Breast epithelium (tissue), 4 donors: ENCODE measurements around the gene MYO1B. TPM values are rescaled to one million over a fixed set of nuclear protein-coding genes. Genes with fewer than 3 reads are reported as not detected.
A peak's percentile ranks its signal among the peaks of the same experiment; 100 is the strongest.

Experiments
- DNase-seq, 2 donors: peaks; one replicate each; pipeline ENCODE4 v3.0.0-alpha.2; 2019; ENCODE audit warnings: low spot score in 2 of 2
- H3K27ac ChIP-seq, 2 donors: fragments of 200-600 bp; sonication (generic) in 1 of 2; one replicate each; pipeline ENCODE4 v1.5.1; 2016 to 2019; ENCODE audit warnings: mild to moderate bottlenecking in 1 of 2
- H3K27me3 ChIP-seq, 2 donors: fragments of 200-600 bp; sonication (generic) in 1 of 2; one replicate each; pipeline versions ENCODE4 v1.5.1 to v1.6.0; 2017 to 2019; ENCODE audit warnings: control low read depth in 1 of 2, mild to moderate bottlenecking in 1 of 2
- H3K36me3 ChIP-seq: fragments of 200-600 bp; one replicate; pipeline ENCODE4 v1.5.1; 2019
- H3K4me1 ChIP-seq, 2 donors: fragments of 200-600 bp; sonication (generic); one replicate each; pipeline ENCODE4 v1.5.1; 2016 to 2019; ENCODE audit warnings: control low read depth in 1 of 2
- H3K4me3 ChIP-seq, 3 donors: fragments of 200-600 bp; sonication (generic); 1 replicate in 2 of 3; 2 replicates in 1 of 3; pipeline ENCODE4 v1.5.1; 2016 to 2019; ENCODE audit warnings: mild to moderate bottlenecking in 3 of 3, moderate library complexity in 2 of 3
- H3K9me3 ChIP-seq, 2 donors: fragments of 200-600 bp; sonication (generic) in 1 of 2; one replicate each; pipeline ENCODE4 v1.5.1; 2016 to 2019; ENCODE audit warnings: control low read depth in 1 of 2
- POLR2A ChIP-seq: fragments of 450-650 bp; IDR thresholded peaks from one replicate; pipeline ENCODE4 v1.6.1; 2016; ENCODE audit warnings: antibody characterized with exemption, mild to moderate bottlenecking, moderate library complexity
- POLR2AphosphoS5 ChIP-seq, 3 donors: sonication (generic); formaldehyde crosslinking; IDR thresholded peaks; one replicate each; pipeline ENCODE4 v1.6.1; 2017; ENCODE audit warnings: antibody characterized with exemption in 3 of 3
- intact Hi-C: fragments of 100-400 bp; cut with DNase I; formaldehyde crosslinking; loops from one replicate; pipeline ENCODE4 v1.15.1; 2023; ENCODE audit warnings: low total_unique reads
- total RNA-seq, 3 donors: library from RNA; depleted of rRNA; stranded (reverse); fragments of >200 nt; gene quantifications; one replicate each; pipeline ENCODE4 v1.1.0, GENCODE V29; 2016
- TF ChIP-seq, protein P1 (sequence below), 3 donors: fragments of 450-650 bp; IDR thresholded peaks; one replicate each; pipeline ENCODE4 v1.5.1; 2016 to 2017; ENCODE audit warnings: antibody characterized with exemption in 3 of 3, mild to moderate bottlenecking in 3 of 3, moderate library complexity in 3 of 3

The MYO1B gene
- total RNA-seq, 3 donors from 2014 or later, result 34.1 to 73.9 (median 63.9) TPM

GRCh38 chr2:191228861-191229260 is 16.3 kb upstream of the MYO1B start:
- Histone ChIP-seq H3K36me3 (no peaks in the 10 kb centered on the region), H3K27ac (peak overlapping the region; percentile 0 to 45), H3K9me3 (no peaks in the 10 kb centered on the region), H3K4me3 (no peak overlapping the region), H3K4me1 (no peaks in the 10 kb centered on the region), H3K27me3 (no peaks in the 10 kb centered on the region)
- intact Hi-C loops, result no loop called here
- TF ChIP-seq POLR2AphosphoS5 (IDR thresholded peaks at IDR 0.05), result peak in 2 of 3 donors; percentile 15 to 69
- TF ChIP-seq, protein P1, sequence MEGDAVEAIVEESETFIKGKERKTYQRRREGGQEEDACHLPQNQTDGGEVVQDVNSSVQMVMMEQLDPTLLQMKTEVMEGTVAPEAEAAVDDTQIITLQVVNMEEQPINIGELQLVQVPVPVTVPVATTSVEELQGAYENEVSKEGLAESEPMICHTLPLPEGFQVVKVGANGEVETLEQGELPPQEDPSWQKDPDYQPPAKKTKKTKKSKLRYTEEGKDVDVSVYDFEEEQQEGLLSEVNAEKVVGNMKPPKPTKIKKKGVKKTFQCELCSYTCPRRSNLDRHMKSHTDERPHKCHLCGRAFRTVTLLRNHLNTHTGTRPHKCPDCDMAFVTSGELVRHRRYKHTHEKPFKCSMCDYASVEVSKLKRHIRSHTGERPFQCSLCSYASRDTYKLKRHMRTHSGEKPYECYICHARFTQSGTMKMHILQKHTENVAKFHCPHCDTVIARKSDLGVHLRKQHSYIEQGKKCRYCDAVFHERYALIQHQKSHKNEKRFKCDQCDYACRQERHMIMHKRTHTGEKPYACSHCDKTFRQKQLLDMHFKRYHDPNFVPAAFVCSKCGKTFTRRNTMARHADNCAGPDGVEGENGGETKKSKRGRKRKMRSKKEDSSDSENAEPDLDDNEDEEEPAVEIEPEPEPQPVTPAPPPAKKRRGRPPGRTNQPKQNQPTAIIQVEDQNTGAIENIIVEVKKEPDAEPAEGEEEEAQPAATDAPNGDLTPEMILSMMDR (IDR thresholded peaks at IDR 0.05), result no peak
- DNase-seq, result peak; percentile 55 to 97

DNA sequence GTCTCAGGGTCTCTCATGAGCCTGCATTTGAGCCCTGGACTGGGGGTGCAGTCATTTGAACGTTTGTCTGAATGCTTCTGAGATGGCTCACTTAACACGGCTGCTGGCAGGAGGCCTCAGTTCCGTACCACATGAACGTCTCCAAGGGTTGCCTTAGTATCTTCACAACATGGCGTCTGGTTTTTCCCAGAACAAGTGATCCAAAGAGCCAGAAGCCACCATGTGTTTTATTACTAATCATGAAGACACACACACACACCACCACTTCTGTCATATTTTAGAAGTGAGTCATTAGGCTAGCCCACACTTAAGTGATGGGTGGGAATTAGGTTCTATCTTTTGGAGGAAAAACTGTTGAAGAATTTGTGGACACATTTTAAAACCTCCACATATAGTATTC is 15.0 kb upstream of the MYO1B start:
- Histone ChIP-seq H3K9me3 (no peaks in the 10 kb centered on the region), H3K36me3 (no peaks in the 10 kb centered on the region), H3K4me1 (no peaks in the 10 kb centered on the region), H3K27ac (no peak overlapping the region), H3K27me3 (no peaks in the 10 kb centered on the region), H3K4me3 (no peak overlapping the region)
- TF ChIP-seq, protein P1 (IDR thresholded peaks at IDR 0.05), result no peak
- TF ChIP-seq POLR2A (no peak), POLR2AphosphoS5 (IDR thresholded peaks at IDR 0.05) (no peak)
- intact Hi-C loops, result loop anchor here (10.0 kb wide), 1 partner anchor 355 kb away; no protein-coding TSS in a partner anchor
- no peak for DNase-seq

DNA sequence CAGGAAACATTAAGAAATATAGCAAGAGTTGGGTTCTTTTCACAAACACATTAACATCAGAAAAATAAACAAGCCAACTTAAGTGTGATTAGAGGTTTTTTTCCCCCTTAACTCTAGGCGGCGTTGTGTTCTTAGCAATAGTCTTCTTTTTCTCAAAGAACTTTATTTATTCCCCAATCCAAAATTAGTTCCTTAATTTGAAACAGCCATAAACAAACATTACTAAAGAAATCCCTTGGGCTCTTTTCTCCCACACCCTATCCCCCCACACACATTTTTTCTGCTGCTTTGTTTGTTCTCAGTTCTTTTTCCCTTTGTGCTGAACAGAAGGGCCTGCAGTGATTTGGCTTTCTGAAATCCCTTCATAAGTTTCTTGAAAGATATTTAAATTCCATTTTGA is 13.2 kb upstream of the MYO1B start:
- TF ChIP-seq POLR2A, result no peak
- TF ChIP-seq, protein P1 (IDR thresholded peaks at IDR 0.05), result peak; percentile 26 to 31 (median 27)

GRCh38 chr2:191233533-191233932 is 11.7 kb upstream of the MYO1B start:
- Histone ChIP-seq H3K4me3 (no peak overlapping the region), H3K9me3 (no peaks in the 10 kb centered on the region), H3K27ac (peak overlapping the region; percentile 35 to 80), H3K36me3 (no peaks in the 10 kb centered on the region), H3K27me3 (no peaks in the 10 kb centered on the region), H3K4me1 (no peaks in the 10 kb centered on the region)
- no peak for TF ChIP-seq POLR2AphosphoS5 (IDR thresholded peaks at IDR 0.05)
- no peak for DNase-seq
- intact Hi-C loops, result loop anchor here (10.0 kb wide), 1 partner anchor 359 kb away; no protein-coding TSS in a partner anchor

More for the DNA sequence above, 13.2 kb upstream of the MYO1B start:
- H3K4me1 ChIP-seq, result no peaks in the 10 kb centered on the region
- peak overlapping the region; percentile 35 to 54 for H3K27ac ChIP-seq
- no peaks in the 10 kb centered on the region for H3K27me3 ChIP-seq
- DNase-seq, result no peak
- no peak overlapping the region for H3K4me3 ChIP-seq
- no peaks in the 10 kb centered on the region for H3K9me3 ChIP-seq
- intact Hi-C loops, result loop anchor here (10.0 kb wide), 1 partner anchor 357 kb away; no protein-coding TSS in a partner anchor
- no peaks in the 10 kb centered on the region for H3K36me3 ChIP-seq

DNA sequence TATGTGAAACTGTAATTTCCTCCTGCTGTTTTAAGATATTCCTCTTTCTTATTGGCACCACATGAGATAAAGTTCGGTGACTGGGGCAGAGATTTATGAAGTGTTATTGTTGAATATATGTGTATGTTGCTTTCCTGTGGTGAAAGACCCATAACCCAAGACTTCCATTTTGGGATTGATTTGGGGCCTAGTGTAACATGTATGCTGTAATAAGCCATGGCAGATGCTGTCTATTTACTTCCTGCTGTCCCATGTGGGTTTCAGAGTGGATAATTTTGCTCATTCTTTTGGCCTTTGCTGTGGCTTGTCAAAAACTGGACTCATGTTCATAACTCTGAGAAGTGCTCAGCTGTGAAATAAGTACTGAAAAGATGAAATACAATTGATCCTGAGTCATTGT is 10.8 kb upstream of the MYO1B start:
- H3K27me3 ChIP-seq, result no peaks in the 10 kb centered on the region
- intact Hi-C loops, result loop anchor here (10.0 kb wide), 1 partner anchor 360 kb away; no protein-coding TSS in a partner anchor
- no peak overlapping the region for H3K27ac ChIP-seq
- TF ChIP-seq POLR2AphosphoS5 (IDR thresholded peaks at IDR 0.05) (no peak), POLR2A (no peak)
- TF ChIP-seq, protein P1 (IDR thresholded peaks at IDR 0.05), result no peak
- H3K9me3 ChIP-seq, result no peaks in the 10 kb centered on the region
- no peak for DNase-seq
- no peaks in the 10 kb centered on the region for H3K36me3 ChIP-seq
- H3K4me1 ChIP-seq, result no peaks in the 10 kb centered on the region
- no peak overlapping the region for H3K4me3 ChIP-seq

DNA sequence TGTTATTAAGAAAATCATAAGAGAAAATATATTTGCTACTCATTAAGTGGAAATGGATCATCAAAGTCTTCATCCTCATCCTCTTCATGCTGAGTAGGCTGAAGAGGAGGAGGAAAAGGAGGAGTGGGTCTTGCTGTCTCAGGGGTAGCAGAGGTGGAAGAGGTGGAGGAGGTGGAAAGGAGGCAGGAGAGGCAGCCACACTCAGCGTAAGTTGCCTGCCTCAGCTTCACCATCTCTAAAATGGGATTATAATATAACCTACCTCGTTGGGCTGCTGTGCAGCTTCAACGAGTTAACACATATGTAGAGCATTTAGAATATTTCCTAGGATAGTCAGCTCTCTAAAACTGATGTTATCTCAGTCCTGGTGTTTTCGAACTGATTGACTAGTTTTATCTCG is 4.3 kb upstream of the MYO1B start:
- Histone ChIP-seq H3K36me3 (no peaks in the 10 kb centered on the region), H3K4me3 (no peak overlapping the region), H3K27ac (no peak overlapping the region), H3K9me3 (no peaks in the 10 kb centered on the region), H3K4me1 (no peaks in the 10 kb centered on the region), H3K27me3 (no peaks in the 10 kb centered on the region)
- intact Hi-C loops, result no loop called here
- TF ChIP-seq, protein P1 (IDR thresholded peaks at IDR 0.05), result no peak
- TF ChIP-seq POLR2AphosphoS5 (IDR thresholded peaks at IDR 0.05) (no peak), POLR2A (no peak)
- DNase-seq, result no peak
